Stomach (tissue), 4 donors: ENCODE measurements around the gene SH3BGR.

ENCODE experiments used
- POLR2A ChIP-seq, 4 donors: fragments of 450-650 bp; IDR thresholded peaks; one replicate each; pipeline ENCODE4 v1.6.1; 2016; ENCODE audit warnings: antibody characterized with exemption in 4 of 4, control low read depth in 2 of 4, mild to moderate bottlenecking in 1 of 4, moderate library complexity in 1 of 4
- TF ChIP-seq, protein P1 (sequence below), 7 experiments: fragments of 450-650 bp in 4 of 7; fragments of 200-600 bp in 3 of 7; sonication (generic) in 3 of 7; IDR thresholded peaks; one replicate each; pipeline ENCODE4 v1.5.1; 2016 to 2019; ENCODE audit warnings: antibody characterized with exemption in 7 of 7, control low read depth in 2 of 7, mild to moderate bottlenecking in 1 of 7

GRCh38 chr21:39518055-39518846 lies 66.5 kb downstream of the SH3BGR start:
- TF ChIP-seq, protein P1, sequence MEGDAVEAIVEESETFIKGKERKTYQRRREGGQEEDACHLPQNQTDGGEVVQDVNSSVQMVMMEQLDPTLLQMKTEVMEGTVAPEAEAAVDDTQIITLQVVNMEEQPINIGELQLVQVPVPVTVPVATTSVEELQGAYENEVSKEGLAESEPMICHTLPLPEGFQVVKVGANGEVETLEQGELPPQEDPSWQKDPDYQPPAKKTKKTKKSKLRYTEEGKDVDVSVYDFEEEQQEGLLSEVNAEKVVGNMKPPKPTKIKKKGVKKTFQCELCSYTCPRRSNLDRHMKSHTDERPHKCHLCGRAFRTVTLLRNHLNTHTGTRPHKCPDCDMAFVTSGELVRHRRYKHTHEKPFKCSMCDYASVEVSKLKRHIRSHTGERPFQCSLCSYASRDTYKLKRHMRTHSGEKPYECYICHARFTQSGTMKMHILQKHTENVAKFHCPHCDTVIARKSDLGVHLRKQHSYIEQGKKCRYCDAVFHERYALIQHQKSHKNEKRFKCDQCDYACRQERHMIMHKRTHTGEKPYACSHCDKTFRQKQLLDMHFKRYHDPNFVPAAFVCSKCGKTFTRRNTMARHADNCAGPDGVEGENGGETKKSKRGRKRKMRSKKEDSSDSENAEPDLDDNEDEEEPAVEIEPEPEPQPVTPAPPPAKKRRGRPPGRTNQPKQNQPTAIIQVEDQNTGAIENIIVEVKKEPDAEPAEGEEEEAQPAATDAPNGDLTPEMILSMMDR (IDR thresholded peaks at IDR 0.05), result peak in 5 of 7 experiments; percentile 81 to 91 (median 90)
- no peak for TF ChIP-seq POLR2A (IDR thresholded peaks at IDR 0.05)
